Thoracic aorta (tissue), 2 donors: ENCODE results near the gene USP31. TPM values are rescaled to one million over a fixed set of nuclear protein-coding genes. Genes with fewer than 3 reads are reported as not detected.

Source experiments
- ATAC-seq: fragments of 150-250 bp; one replicate; pipeline ENCODE4 v1.8.0; 2017; ENCODE audit warnings: low read depth; ENCODE audit not compliant: insufficient number of reproducible peaks, low FRiP score
- DNase-seq: peaks from one replicate; pipeline ENCODE4 v3.0.0-alpha.2; 2020; ENCODE audit warnings: low spot score
- H3K27ac ChIP-seq, 2 donors: fragments of 200-600 bp; sonication (generic); 1 replicate in 1 of 2; 2 replicates in 1 of 2; pipeline ENCODE4 v1.5.1; 2016; ENCODE audit warnings: mild to moderate bottlenecking in 2 of 2, moderate library complexity in 2 of 2
- H3K27me3 ChIP-seq: fragments of 200-600 bp; sonication (generic); replicated peaks from 2 replicates; pipeline ENCODE4 v1.6.0; 2016; ENCODE audit warnings: mild to moderate bottlenecking; ENCODE audit not compliant: insufficient read depth
- H3K36me3 ChIP-seq: fragments of 200-600 bp; sonication (generic); one replicate; pipeline ENCODE4 v1.5.1; 2016
- H3K4me1 ChIP-seq, 2 donors: fragments of 200-600 bp; sonication (generic); 1 replicate in 1 of 2; 2 replicates in 1 of 2; pipeline versions ENCODE4 v1.5.1 to v1.6.0; 2016; ENCODE audit warnings: low read depth in 2 of 2, mild to moderate bottlenecking in 1 of 2; ENCODE audit not compliant: control insufficient read depth in 1 of 2
- H3K4me3 ChIP-seq: fragments of 200-600 bp; sonication (generic); 2 replicates; pipeline ENCODE4 v1.5.1; 2016; ENCODE audit warnings: mild to moderate bottlenecking
- H3K9me3 ChIP-seq: fragments of 200-600 bp; sonication (generic); 2 replicates; pipeline ENCODE4 v1.5.1; 2016
- CTCF ChIP-seq: fragments of 200-600 bp; sonication (generic); IDR thresholded peaks from one replicate; pipeline ENCODE4 v1.5.1; 2019; ENCODE audit warnings: antibody characterized with exemption
- total RNA-seq, 2 donors: library from RNA; depleted of rRNA; stranded (reverse); fragments of >200 nt; gene quantifications; one replicate each; pipeline versions ENCODE4 v1.1.0 to v1.2.3, GENCODE V29; 2016

The USP31 gene
- total RNA-seq, 2 donors from 2014 or later: 19.6 to 25.0 TPM

- Histone ChIP-seq H3K27ac (no peak overlapping the region), H3K27me3 (no peaks in the 10 kb centered on the region), H3K9me3 (peaks cover 6% of the 10 kb centered on the region), H3K4me1 (peaks cover 14 to 42% of the 10 kb centered on the region in 2 donors), H3K36me3 (no peaks in the 10 kb centered on the region), H3K4me3 (no peak overlapping the region)
- DNase-seq (no peak), ATAC-seq (no peak)
- TF ChIP-seq CTCF: no peak
Measured at GRCh38 chr16:23137256-23137655, 12.0 kb downstream of the USP31 start.

GRCh38 chr16:23134274-23134673, 15.0 kb downstream of the USP31 start:
- Histone ChIP-seq H3K27ac (peak overlapping the region in 1 of 2 donors; percentile 85), H3K36me3 (no peaks in the 10 kb centered on the region), H3K9me3 (peaks cover 6% of the 10 kb centered on the region), H3K4me1 (peaks cover 13 to 47% of the 10 kb centered on the region in 2 donors), H3K4me3 (no peak overlapping the region), H3K27me3 (no peaks in the 10 kb centered on the region)
- TF ChIP-seq CTCF: no peak
- DNase-seq: no peak
- ATAC-seq: no peak

GRCh38 chr16:23132775-23133463, 16.3 kb downstream of the USP31 start:
- Histone ChIP-seq H3K27me3 (no peaks in the 10 kb centered on the region), H3K9me3 (peaks cover 6% of the 10 kb centered on the region), H3K27ac (peak overlapping the region; percentile 84 to 85), H3K36me3 (no peaks in the 10 kb centered on the region), H3K4me3 (peak overlapping the region; percentile 60), H3K4me1 (peaks cover 13 to 61% of the 10 kb centered on the region in 2 donors)
- ATAC-seq (peak; percentile 23), DNase-seq (no peak)
- no peak for TF ChIP-seq CTCF

GRCh38 chr16:23131931-23132621, 17.2 kb downstream of the USP31 start:
- Histone ChIP-seq H3K27ac (peak overlapping the region; percentile 84 to 85), H3K4me1 (peaks cover 13 to 63% of the 10 kb centered on the region in 2 donors), H3K4me3 (peak overlapping the region; percentile 60), H3K36me3 (no peaks in the 10 kb centered on the region), H3K9me3 (peaks cover 3% of the 10 kb centered on the region), H3K27me3 (no peaks in the 10 kb centered on the region)
- ATAC-seq: peak; percentile 86
- DNase-seq: no peak
- no peak for TF ChIP-seq CTCF

GRCh38 chr16:23131436-23131835, 17.8 kb downstream of the USP31 start:
- peaks cover 13 to 63% of the 10 kb centered on the region in 2 donors for H3K4me1 ChIP-seq
- DNase-seq (no peak), ATAC-seq (no peak)
- peak overlapping the region; percentile 84 to 85 for H3K27ac ChIP-seq
- H3K36me3 ChIP-seq: no peaks in the 10 kb centered on the region
- TF ChIP-seq CTCF: no peak
- H3K9me3 ChIP-seq: no peaks in the 10 kb centered on the region
- H3K27me3 ChIP-seq: no peaks in the 10 kb centered on the region
- peak overlapping the region; percentile 60 for H3K4me3 ChIP-seq
